IPS-18a (cell line): ENCODE results near the gene DSCAML1.

Experiments used
- H3K27ac ChIP-seq: one replicate; pipeline ENCODE4 v1.5.1; 2013; ENCODE audit warnings: low read length
- H3K27me3 ChIP-seq: one replicate; pipeline ENCODE4 v1.6.1; 2013; ENCODE audit warnings: mild to moderate bottlenecking, low read length; ENCODE audit not compliant: control insufficient read depth, insufficient read depth
- H3K36me3 ChIP-seq: one replicate; pipeline ENCODE4 v1.6.1; 2013; ENCODE audit warnings: low read depth, low read length; ENCODE audit not compliant: control insufficient read depth
- H3K4me1 ChIP-seq: one replicate; pipeline ENCODE4 v1.6.1; 2013; ENCODE audit warnings: low read depth, low read length; ENCODE audit not compliant: control insufficient read depth
- H3K4me3 ChIP-seq: one replicate; pipeline ENCODE4 v1.5.1; 2013; ENCODE audit warnings: low read length
- H3K9ac ChIP-seq: one replicate; pipeline ENCODE4 v1.6.1; 2013; ENCODE audit warnings: mild to moderate bottlenecking, low read length, moderate library complexity
- H3K9me3 ChIP-seq: one replicate; pipeline ENCODE4 v1.6.1; 2013; ENCODE audit warnings: low read depth, low read length; ENCODE audit not compliant: control insufficient read depth

Gene DSCAML1

GRCh38 chr11:117710211-117710610, 86.8 kb downstream of the DSCAML1 start:
- Histone ChIP-seq H3K36me3 (no peaks in the 10 kb centered on the region), H3K9ac (no peak overlapping the region), H3K4me1 (peaks cover 8% of the 10 kb centered on the region), H3K27ac (no peak overlapping the region), H3K27me3 (no peaks in the 10 kb centered on the region), H3K9me3 (no peaks in the 10 kb centered on the region), H3K4me3 (no peak overlapping the region)

GRCh38 chr11:117706322-117706814, 90.6 kb downstream of the DSCAML1 start:
- no peak overlapping the region for H3K9ac ChIP-seq
- no peaks in the 10 kb centered on the region for H3K27me3 ChIP-seq
- H3K9me3 ChIP-seq: no peaks in the 10 kb centered on the region
- H3K27ac ChIP-seq: no peak overlapping the region
- no peak overlapping the region for H3K4me3 ChIP-seq
- no peaks in the 10 kb centered on the region for H3K36me3 ChIP-seq
- H3K4me1 ChIP-seq: peaks cover 8% of the 10 kb centered on the region

- Histone ChIP-seq H3K36me3 (no peaks in the 10 kb centered on the region), H3K9me3 (no peaks in the 10 kb centered on the region), H3K4me1 (peaks cover 8% of the 10 kb centered on the region), H3K27ac (no peak overlapping the region), H3K27me3 (no peaks in the 10 kb centered on the region), H3K4me3 (no peak overlapping the region), H3K9ac (no peak overlapping the region)
Measured at GRCh38 chr11:117705866-117706265, 91.2 kb downstream of the DSCAML1 start.

- H3K4me3 ChIP-seq: no peak overlapping the region
- H3K36me3 ChIP-seq: no peaks in the 10 kb centered on the region
- H3K27me3 ChIP-seq: no peaks in the 10 kb centered on the region
- no peak overlapping the region for H3K27ac ChIP-seq
- H3K9me3 ChIP-seq: no peaks in the 10 kb centered on the region
- no peak overlapping the region for H3K9ac ChIP-seq
- peaks cover 8% of the 10 kb centered on the region for H3K4me1 ChIP-seq
Measured at GRCh38 chr11:117704395-117705100, 92.5 kb downstream of the DSCAML1 start.

- Histone ChIP-seq H3K9ac (no peak overlapping the region), H3K27me3 (no peaks in the 10 kb centered on the region), H3K4me1 (peaks cover 8% of the 10 kb centered on the region), H3K27ac (no peak overlapping the region), H3K9me3 (no peaks in the 10 kb centered on the region), H3K36me3 (no peaks in the 10 kb centered on the region), H3K4me3 (no peak overlapping the region)
Measured at GRCh38 chr11:117702946-117703598, 93.9 kb downstream of the DSCAML1 start.

GRCh38 chr11:117701781-117702180, 95.2 kb downstream of the DSCAML1 start:
- no peak overlapping the region for H3K9ac ChIP-seq
- no peak overlapping the region for H3K4me3 ChIP-seq
- H3K27ac ChIP-seq: no peak overlapping the region
- H3K27me3 ChIP-seq: no peaks in the 10 kb centered on the region
- H3K4me1 ChIP-seq: peaks cover 10% of the 10 kb centered on the region
- no peaks in the 10 kb centered on the region for H3K9me3 ChIP-seq
- no peaks in the 10 kb centered on the region for H3K36me3 ChIP-seq

- H3K4me3 ChIP-seq: no peak overlapping the region
- no peaks in the 10 kb centered on the region for H3K36me3 ChIP-seq
- H3K27ac ChIP-seq: no peak overlapping the region
- no peak overlapping the region for H3K9ac ChIP-seq
- no peaks in the 10 kb centered on the region for H3K27me3 ChIP-seq
- H3K9me3 ChIP-seq: no peaks in the 10 kb centered on the region
- peaks cover 18% of the 10 kb centered on the region for H3K4me1 ChIP-seq
Measured at GRCh38 chr11:117700551-117700950, 96.5 kb downstream of the DSCAML1 start.

GRCh38 chr11:117697319-117697718, 99.7 kb downstream of the DSCAML1 start:
- no peaks in the 10 kb centered on the region for H3K9me3 ChIP-seq
- peaks cover 10% of the 10 kb centered on the region for H3K4me1 ChIP-seq
- H3K27me3 ChIP-seq: no peaks in the 10 kb centered on the region
- no peak overlapping the region for H3K27ac ChIP-seq
- no peak overlapping the region for H3K4me3 ChIP-seq
- no peaks in the 10 kb centered on the region for H3K36me3 ChIP-seq
- H3K9ac ChIP-seq: no peak overlapping the region

- Histone ChIP-seq H3K9ac (no peak overlapping the region), H3K4me3 (no peak overlapping the region), H3K9me3 (no peaks in the 10 kb centered on the region), H3K27me3 (no peaks in the 10 kb centered on the region), H3K36me3 (no peaks in the 10 kb centered on the region), H3K27ac (no peak overlapping the region), H3K4me1 (peaks cover 14% of the 10 kb centered on the region)
Measured at GRCh38 chr11:117696540-117696939, 100.5 kb downstream of the DSCAML1 start.

- Histone ChIP-seq H3K9me3 (no peaks in the 10 kb centered on the region), H3K4me3 (no peak overlapping the region), H3K36me3 (no peaks in the 10 kb centered on the region), H3K9ac (no peak overlapping the region), H3K27me3 (no peaks in the 10 kb centered on the region), H3K4me1 (peaks cover 27% of the 10 kb centered on the region), H3K27ac (no peak overlapping the region)
Measured at GRCh38 chr11:117693344-117693743, 103.7 kb downstream of the DSCAML1 start.

- Histone ChIP-seq H3K9ac (no peak overlapping the region), H3K4me1 (peaks cover 23% of the 10 kb centered on the region), H3K27ac (no peak overlapping the region), H3K9me3 (no peaks in the 10 kb centered on the region), H3K4me3 (no peak overlapping the region), H3K36me3 (no peaks in the 10 kb centered on the region), H3K27me3 (no peaks in the 10 kb centered on the region)
Measured at GRCh38 chr11:117691516-117691915, 105.5 kb downstream of the DSCAML1 start.

- Histone ChIP-seq H3K27ac (no peak overlapping the region), H3K4me1 (peaks cover 19% of the 10 kb centered on the region), H3K9ac (no peak overlapping the region), H3K27me3 (no peaks in the 10 kb centered on the region), H3K36me3 (no peaks in the 10 kb centered on the region), H3K9me3 (no peaks in the 10 kb centered on the region), H3K4me3 (no peak overlapping the region)
Measured at GRCh38 chr11:117691218-117691514, 105.8 kb downstream of the DSCAML1 start.
